ENCODE data around the gene FARSA. TPM values are rescaled to one million over a fixed set of nuclear protein-coding genes. Genes with fewer than 3 reads are reported as not detected.
"Not testable (repeated sequence)": the region's sequence is repeated elsewhere in the genome, so short reads cannot be mapped to it uniquely, and the experiment has no call there.

FARSA gene
- total RNA-seq, 1 donor from 2014 or later: 76.7 TPM

- peak within 1 kb of the TSS; percentile 94 for H3K4me3 Mint-ChIP-seq (ENCODE audit: unreplicated experiment)
- TF ChIP-seq EZH2 (IDR thresholded peaks at IDR 0.05; ENCODE audit: insufficient read depth, low read length): no peak
- no peak for TF ChIP-seq CTCF (IDR thresholded peaks at IDR 0.05; ENCODE audit: insufficient read depth, low read depth, low read length)
- H3K36me3 Mint-ChIP-seq (ENCODE audit: low read depth, unreplicated experiment): no peaks in the 10 kb centered on the region
These were observed 23.2 kb upstream of the FARSA start, which contains the start of gene GADD45GIP1 for GRCh38 chr19:12956446-12957388. Gene GADD45GIP1 (minus strand): TSS chr19:12957223. CDS start chr19:12957212, 11 bp downstream.

GRCh38 chr19:12955996-12956395 is 22.5 kb upstream of the FARSA start:
- Histone ChIP-seq H3K27ac (ENCODE audit: low read depth, low read length) (peak overlapping the region; percentile 33), H3K79me2 (ENCODE audit: insufficient read depth, low read length) (peaks cover 52% of the 10 kb centered on the region), H3K4me2 (ENCODE audit: low read length) (peak overlapping the region; percentile 91), H3K27me3 (ENCODE audit: insufficient read depth, low read length) (no peaks in the 10 kb centered on the region), H3K9me3 (ENCODE audit: insufficient read depth, low read depth, low read length) (no peaks in the 10 kb centered on the region), H3K36me3 (ENCODE audit: insufficient read depth, low read length) (peaks cover 7% of the 10 kb centered on the region), H3K9ac (ENCODE audit: low read length) (peak overlapping the region; percentile 93), H3K4me3 (ENCODE audit: insufficient read depth, low read depth, low read length) (peak overlapping the region; percentile 87), H4K20me1 (ENCODE audit: insufficient read depth, low read length) (peaks cover 20% of the 10 kb centered on the region), H3K4me1 (ENCODE audit: insufficient read depth, low read length) (peaks cover 29% of the 10 kb centered on the region), H2AFZ (ENCODE audit: low read depth, low read length) (no peak overlapping the region)
- no peak for TF ChIP-seq EZH2 (IDR thresholded peaks at IDR 0.05; ENCODE audit: insufficient read depth, low read length)
- H3K9me3 Mint-ChIP-seq (ENCODE audit: unreplicated experiment): no peaks in the 10 kb centered on the region
- H3K27me3 Mint-ChIP-seq (ENCODE audit: low read depth, unreplicated experiment): peaks cover 2% of the 10 kb centered on the region
- H3K4me1 Mint-ChIP-seq (ENCODE audit: low read depth, unreplicated experiment): peaks cover 16% of the 10 kb centered on the region
- H3K36me3 Mint-ChIP-seq (ENCODE audit: low read depth, unreplicated experiment): peaks cover 2% of the 10 kb centered on the region
- FAIRE-seq (no peak), DNase-seq (ENCODE audit: low read depth) (no peak)
- H3K4me3 Mint-ChIP-seq (ENCODE audit: unreplicated experiment): peak overlapping the region; percentile 94
- H3K27ac Mint-ChIP-seq (ENCODE audit: unreplicated experiment): peak overlapping the region; percentile 75

More at GRCh38 chr19:12956446-12957388, 23.2 kb upstream of the FARSA start, which contains the start of gene GADD45GIP1:
- DNase-seq (ENCODE audit: low read depth) (peak; percentile 53), FAIRE-seq (no peak)
- peaks cover 29% of the 10 kb centered on the region for H3K4me1 ChIP-seq (ENCODE audit: insufficient read depth, low read length)
- Mint-ChIP-seq H3K27me3 (ENCODE audit: low read depth, unreplicated experiment) (peaks cover 2% of the 10 kb centered on the region), H3K27ac (ENCODE audit: unreplicated experiment) (peak within 1 kb of the TSS; percentile 75), H3K9me3 (ENCODE audit: unreplicated experiment) (no peaks in the 10 kb centered on the region), H3K4me1 (ENCODE audit: low read depth, unreplicated experiment) (peaks cover 16% of the 10 kb centered on the region)
- peaks cover 49% of the 10 kb centered on the region for H3K79me2 ChIP-seq (ENCODE audit: insufficient read depth, low read length)
- peak within 1 kb of the TSS; percentile 91 for H3K4me2 ChIP-seq (ENCODE audit: low read length)
- no peaks in the 10 kb centered on the region for H3K9me3 ChIP-seq (ENCODE audit: insufficient read depth, low read depth, low read length)
- no peaks in the 10 kb centered on the region for H3K27me3 ChIP-seq (ENCODE audit: insufficient read depth, low read length)
- peak within 1 kb of the TSS; percentile 87 for H3K4me3 ChIP-seq (ENCODE audit: insufficient read depth, low read depth, low read length)
- peak within 1 kb of the TSS; percentile 86 for H2AFZ ChIP-seq (ENCODE audit: low read depth, low read length)
- peaks cover 19% of the 10 kb centered on the region for H4K20me1 ChIP-seq (ENCODE audit: insufficient read depth, low read length)
- peaks cover 5% of the 10 kb centered on the region for H3K36me3 ChIP-seq (ENCODE audit: insufficient read depth, low read length)
- H3K27ac ChIP-seq (ENCODE audit: low read depth, low read length): peak within 1 kb of the TSS; percentile 84
- peak within 1 kb of the TSS; percentile 93 for H3K9ac ChIP-seq (ENCODE audit: low read length)

- Mint-ChIP-seq H3K4me3 (ENCODE audit: unreplicated experiment) (peak overlapping the region; percentile 94), H3K4me1 (ENCODE audit: low read depth, unreplicated experiment) (peaks cover 16% of the 10 kb centered on the region), H3K27ac (ENCODE audit: unreplicated experiment) (peak overlapping the region; percentile 75)
- not testable (repeated sequence) for H3K36me3 ChIP-seq (ENCODE audit: insufficient read depth, low read length); H3K9me3 ChIP-seq (ENCODE audit: insufficient read depth, low read depth, low read length); FAIRE-seq; H3K36me3 Mint-ChIP-seq (ENCODE audit: low read depth, unreplicated experiment); H3K27ac ChIP-seq (ENCODE audit: low read depth, low read length); H3K27me3 ChIP-seq (ENCODE audit: insufficient read depth, low read length); DNase-seq (ENCODE audit: low read depth); H2AFZ ChIP-seq (ENCODE audit: low read depth, low read length); H3K27me3 Mint-ChIP-seq (ENCODE audit: low read depth, unreplicated experiment); H3K9me3 Mint-ChIP-seq (ENCODE audit: unreplicated experiment)
- Histone ChIP-seq H3K9ac (ENCODE audit: low read length) (peak overlapping the region; percentile 93), H3K4me3 (ENCODE audit: insufficient read depth, low read depth, low read length) (peak overlapping the region; percentile 87), H3K79me2 (ENCODE audit: insufficient read depth, low read length) (peaks cover 52% of the 10 kb centered on the region), H3K4me1 (ENCODE audit: insufficient read depth, low read length) (peaks cover 29% of the 10 kb centered on the region), H3K4me2 (ENCODE audit: low read length) (peak overlapping the region; percentile 91), H4K20me1 (ENCODE audit: insufficient read depth, low read length) (peaks cover 20% of the 10 kb centered on the region)
These were observed 22.1 kb upstream of the FARSA start for GRCh38 chr19:12955575-12955974.

Measured in astrocyte (in vitro differentiated cells and primary cell).